C4-2B (cell line): Measurements from ENCODE around the gene ZNF701.

Experiments
- CTCF ChIP-seq: fragments of 450-650 bp; conservative IDR thresholded peaks from 2 replicates; pipeline ENCODE4 v1.5.1; 2017; ENCODE audit warnings: mild to moderate bottlenecking
- ZFX ChIP-seq: fragments of 450-650 bp; IDR thresholded peaks from 2 replicates; pipeline ENCODE4 v1.6.1; 2017

DNA sequence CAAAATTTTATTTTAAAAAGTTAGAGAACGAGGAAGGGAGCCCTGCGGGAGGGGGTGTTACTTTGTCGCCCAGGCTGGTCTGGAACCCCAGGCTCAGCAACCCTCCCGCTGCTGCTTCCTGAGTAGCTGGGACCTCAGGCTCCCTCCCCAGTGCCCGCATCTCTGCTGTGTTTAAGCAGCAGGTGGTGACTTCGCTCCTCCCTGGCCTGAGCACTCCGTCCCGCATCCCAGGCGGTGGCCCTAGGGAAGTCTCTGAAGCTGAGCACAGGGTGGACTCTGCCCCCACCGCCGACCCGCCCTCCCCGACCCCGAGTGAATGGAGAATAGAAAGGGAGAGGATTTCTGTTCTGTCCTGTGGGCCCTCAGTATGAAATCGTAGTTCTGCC lies 30.5 kb downstream of the ZNF701 start:
- no peak for TF ChIP-seq CTCF
- TF ChIP-seq ZFX: no peak
